Measurements from ENCODE around the gene MAEA.
A peak's percentile ranks its signal among the peaks of the same experiment; 100 is the strongest.
"Not testable (repeated sequence)": the region's sequence is repeated elsewhere in the genome, so short reads cannot be mapped to it uniquely, and the experiment has no call there.

The MAEA gene

DNA sequence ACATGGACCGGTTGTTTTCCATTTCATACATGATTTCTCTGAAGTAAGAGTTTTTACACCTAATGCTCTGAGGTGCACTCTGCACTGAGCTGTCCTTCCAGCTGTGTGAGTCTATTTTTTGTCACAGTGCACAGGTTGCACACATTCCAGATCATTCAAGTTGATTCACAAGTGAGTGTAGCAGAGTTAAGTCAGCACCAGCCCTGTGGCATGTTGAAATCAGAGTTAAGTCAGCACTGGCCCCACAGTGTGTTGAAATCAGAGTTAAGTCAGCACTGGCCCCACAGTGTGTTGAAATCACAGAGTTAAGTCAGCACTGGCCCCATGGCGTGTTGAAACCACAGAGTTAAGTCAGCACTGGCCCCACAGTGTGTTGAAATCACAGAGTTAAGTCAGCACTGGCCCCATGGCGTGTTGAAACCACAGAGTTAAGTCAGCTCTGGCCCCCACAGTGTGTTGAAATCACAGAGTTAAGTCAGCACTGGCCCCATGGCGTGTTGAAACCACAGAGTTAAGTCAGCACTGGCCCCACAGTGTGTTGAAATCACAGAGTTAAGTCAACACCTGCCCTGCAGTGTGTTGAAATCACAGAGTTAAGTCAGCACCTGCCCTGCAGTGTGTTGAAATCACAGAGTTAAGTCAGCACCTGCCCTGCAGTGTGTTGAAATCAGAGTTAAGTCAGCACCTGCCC is 45.6 kb downstream of the MAEA start:
- not testable (repeated sequence) for H2AFZ ChIP-seq (ENCODE audit: low read depth, low read length); H3K23ac ChIP-seq (ENCODE audit: low read length in 2 of 2); H2BK5ac ChIP-seq (ENCODE audit: low read depth, low read length, poor library complexity, severe bottlenecking); H2BK12ac ChIP-seq (ENCODE audit: low read length in 2 of 2); H3K18ac ChIP-seq (ENCODE audit: low read depth in 1 of 2, low read length in 2 of 2); H3K9ac ChIP-seq (ENCODE audit: low read length); H2AK5ac ChIP-seq (ENCODE audit: low read length, severe bottlenecking); H3K4ac ChIP-seq (ENCODE audit: low read depth in 1 of 2, low read length in 2 of 2); H3K9me3 ChIP-seq (ENCODE audit: control insufficient read depth, low read length); H3K14ac ChIP-seq (ENCODE audit: low read length in 2 of 2); H4K91ac ChIP-seq (ENCODE audit: low read length); H2BK15ac ChIP-seq (ENCODE audit: low read depth, poor library complexity, severe bottlenecking); H3K27me3 ChIP-seq (ENCODE audit: control insufficient read depth in 1 of 2, insufficient read depth in 1 of 2, low read length in 2 of 2); H4K8ac ChIP-seq (ENCODE audit: low read length); H2BK120ac ChIP-seq (ENCODE audit: low read depth, low read length); H3K4me2 ChIP-seq (ENCODE audit: low read length, poor library complexity, severe bottlenecking); H3K27ac ChIP-seq (ENCODE audit: low read length, poor library complexity, severe bottlenecking); H3K4me3 ChIP-seq (ENCODE audit: insufficient read depth in 1 of 2, low read depth in 1 of 2, low read length in 2 of 2)
- peaks cover 49% of the 10 kb centered on the region for H3K79me1 ChIP-seq (replicated peaks; ENCODE audit: low read length, poor library complexity, severe bottlenecking)
- peaks cover 82 to 86% of the 10 kb centered on the region in 2 experiments for H3K36me3 ChIP-seq (ENCODE audit: control insufficient read depth in 1 of 2, insufficient read depth in 2 of 2, low read depth in 1 of 2, low read length in 2 of 2)
- WGBS, result over 99% methylated on average over 4 of the region's 4 CpGs
- peak; percentile 15 for DNase-seq
- peaks cover 34% of the 10 kb centered on the region for H3K4me1 ChIP-seq (ENCODE audit: control insufficient read depth, insufficient read depth, low read depth, low read length)

DNA sequence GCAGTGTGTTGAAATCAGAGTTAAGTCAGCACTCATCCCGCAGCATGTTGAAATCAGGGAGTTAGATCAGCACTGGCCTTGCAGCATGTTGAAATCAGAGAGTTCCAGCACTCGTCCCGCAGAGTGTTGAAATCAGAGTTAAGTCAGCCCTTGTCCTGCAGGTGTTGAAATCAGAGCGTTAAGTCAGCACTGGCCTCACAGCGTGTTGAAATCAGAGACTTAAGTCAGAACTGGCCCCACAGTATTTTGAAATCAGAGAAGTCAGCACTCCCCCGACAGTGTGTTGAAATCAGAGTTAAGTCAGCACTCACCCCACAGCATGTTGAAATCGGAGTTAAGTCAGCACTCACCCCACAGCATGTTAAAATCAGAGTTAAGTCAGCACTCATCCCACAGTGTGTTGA is 46.4 kb downstream of the MAEA start:
- no peak overlapping the region for H3K4ac ChIP-seq (ENCODE audit: low read depth in 1 of 2, low read length in 2 of 2)

DNA sequence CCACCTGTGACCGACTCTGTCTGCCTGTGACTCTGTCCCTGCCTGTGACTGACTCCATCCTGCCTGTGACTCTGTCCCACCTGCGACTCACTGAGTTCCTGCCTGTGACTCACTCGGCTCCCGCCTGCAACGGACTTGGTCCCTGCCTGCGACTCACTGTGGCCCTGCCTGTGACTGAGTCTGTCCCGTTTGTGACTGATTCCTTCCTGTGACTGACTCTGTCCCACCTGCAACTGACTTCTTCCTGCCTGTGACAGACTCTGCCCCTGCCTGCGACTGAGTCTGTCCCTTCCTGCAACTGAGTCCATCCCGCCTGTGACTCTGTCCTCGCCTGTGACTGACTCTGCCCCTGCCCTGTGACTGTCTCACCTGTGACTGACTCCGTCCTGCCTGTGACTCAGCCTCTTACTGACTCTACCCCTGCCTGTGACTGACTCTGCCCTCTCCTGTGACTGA is 47.7 kb downstream of the MAEA start:
- Histone ChIP-seq H2BK15ac (ENCODE audit: low read depth, poor library complexity, severe bottlenecking) (no peak overlapping the region), H4K8ac (ENCODE audit: low read length) (no peak overlapping the region), H3K36me3 (ENCODE audit: control insufficient read depth in 1 of 2, insufficient read depth in 2 of 2, low read depth in 1 of 2, low read length in 2 of 2) (peaks cover 82% of the 10 kb centered on the region in 2 experiments), H2AK5ac (ENCODE audit: low read length, severe bottlenecking) (no peak overlapping the region), H3K79me1 (replicated peaks; ENCODE audit: low read length, poor library complexity, severe bottlenecking) (peaks cover 54% of the 10 kb centered on the region), H4K91ac (ENCODE audit: low read length) (no peak overlapping the region), H2BK12ac (ENCODE audit: low read length in 2 of 2) (no peak overlapping the region), H2BK5ac (ENCODE audit: low read depth, low read length, poor library complexity, severe bottlenecking) (no peak overlapping the region), H2BK120ac (ENCODE audit: low read depth, low read length) (no peak overlapping the region), H3K4me2 (ENCODE audit: low read length, poor library complexity, severe bottlenecking) (no peak overlapping the region), H3K27ac (ENCODE audit: low read length, poor library complexity, severe bottlenecking) (no peak overlapping the region), H3K4me3 (ENCODE audit: insufficient read depth in 1 of 2, low read depth in 1 of 2, low read length in 2 of 2) (no peak overlapping the region), H3K14ac (ENCODE audit: low read length in 2 of 2) (no peak overlapping the region), H3K9me3 (ENCODE audit: control insufficient read depth, low read length) (peaks cover 9% of the 10 kb centered on the region), H2AFZ (ENCODE audit: low read depth, low read length) (no peak overlapping the region), H3K4ac (ENCODE audit: low read depth in 1 of 2, low read length in 2 of 2) (no peak overlapping the region), H3K4me1 (ENCODE audit: control insufficient read depth, insufficient read depth, low read depth, low read length) (peaks cover 15% of the 10 kb centered on the region), H3K18ac (ENCODE audit: low read depth in 1 of 2, low read length in 2 of 2) (no peak overlapping the region), H3K9ac (ENCODE audit: low read length) (no peak overlapping the region), H3K27me3 (ENCODE audit: control insufficient read depth in 1 of 2, insufficient read depth in 1 of 2, low read length in 2 of 2) (no peaks in the 10 kb centered on the region), H3K23ac (ENCODE audit: low read length in 2 of 2) (no peak overlapping the region)
- no peak for DNase-seq
- 55% methylated on average over 11 of the region's 11 CpGs for WGBS

More for the DNA sequence above, 46.4 kb downstream of the MAEA start:
- Histone ChIP-seq H3K9ac (ENCODE audit: low read length) (no peak overlapping the region), H2BK5ac (ENCODE audit: low read depth, low read length, poor library complexity, severe bottlenecking) (no peak overlapping the region), H3K23ac (ENCODE audit: low read length in 2 of 2) (no peak overlapping the region), H4K8ac (ENCODE audit: low read length) (no peak overlapping the region), H4K91ac (ENCODE audit: low read length) (no peak overlapping the region), H3K18ac (ENCODE audit: low read depth in 1 of 2, low read length in 2 of 2) (no peak overlapping the region), H3K4me1 (ENCODE audit: control insufficient read depth, insufficient read depth, low read depth, low read length) (peaks cover 27% of the 10 kb centered on the region), H2BK15ac (ENCODE audit: low read depth, poor library complexity, severe bottlenecking) (no peak overlapping the region), H3K4me2 (ENCODE audit: low read length, poor library complexity, severe bottlenecking) (no peak overlapping the region), H3K79me1 (replicated peaks; ENCODE audit: low read length, poor library complexity, severe bottlenecking) (peaks cover 53% of the 10 kb centered on the region), H2AK5ac (ENCODE audit: low read length, severe bottlenecking) (no peak overlapping the region), H3K14ac (ENCODE audit: low read length in 2 of 2) (no peak overlapping the region), H3K27me3 (ENCODE audit: control insufficient read depth in 1 of 2, insufficient read depth in 1 of 2, low read length in 2 of 2) (no peaks in the 10 kb centered on the region), H3K27ac (ENCODE audit: low read length, poor library complexity, severe bottlenecking) (no peak overlapping the region), H2BK12ac (ENCODE audit: low read length in 2 of 2) (no peak overlapping the region), H2BK120ac (ENCODE audit: low read depth, low read length) (no peak overlapping the region), H2AFZ (ENCODE audit: low read depth, low read length) (no peak overlapping the region), H3K4me3 (ENCODE audit: insufficient read depth in 1 of 2, low read depth in 1 of 2, low read length in 2 of 2) (no peak overlapping the region), H3K9me3 (ENCODE audit: control insufficient read depth, low read length) (peaks cover 9% of the 10 kb centered on the region), H3K36me3 (ENCODE audit: control insufficient read depth in 1 of 2, insufficient read depth in 2 of 2, low read depth in 1 of 2, low read length in 2 of 2) (peaks cover 84 to 87% of the 10 kb centered on the region in 2 experiments)
- 94% methylated on average over 7 of the region's 7 CpGs for WGBS
- peak; percentile 77 for DNase-seq

DNA sequence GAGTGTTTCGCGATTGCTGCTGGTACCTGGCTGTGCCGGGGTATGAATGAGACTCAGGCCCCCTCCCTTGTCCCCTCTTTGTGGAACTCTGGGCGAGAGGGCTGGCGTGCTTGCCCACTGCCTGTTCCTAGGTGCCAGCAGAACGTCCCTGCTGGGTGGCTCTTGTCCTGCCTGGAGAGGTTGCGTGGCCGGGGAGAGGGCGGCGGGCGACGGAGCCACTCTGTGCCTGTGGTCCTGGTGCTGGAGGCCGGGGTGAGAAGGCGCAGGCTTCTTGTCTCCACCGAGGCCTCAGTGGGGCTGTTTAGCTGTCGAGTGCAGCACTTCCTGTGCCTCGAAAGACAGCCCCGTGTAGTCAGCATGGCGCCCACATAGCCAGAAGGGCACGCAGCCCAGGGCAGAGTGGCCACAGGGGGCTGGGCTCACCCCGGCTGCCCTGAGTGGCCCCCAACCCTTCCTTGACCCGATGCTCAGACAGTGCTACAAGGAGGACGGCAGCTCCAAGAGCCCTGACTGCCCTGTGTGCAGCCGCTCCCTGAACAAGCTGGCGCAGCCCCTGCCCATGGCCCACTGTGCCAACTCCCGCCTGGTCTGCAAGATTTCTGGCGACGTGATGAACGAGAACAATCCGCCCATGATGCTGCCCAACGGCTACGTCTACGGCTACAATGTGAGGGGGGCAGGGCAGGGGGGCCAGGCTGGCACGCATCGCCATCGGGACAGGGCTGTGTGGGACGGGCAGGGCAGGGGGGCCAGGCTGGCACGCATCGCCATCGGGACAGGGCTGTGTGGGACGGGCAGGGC is 48.5 kb downstream of the MAEA start:
- Histone ChIP-seq H3K14ac (ENCODE audit: low read length in 2 of 2) (peak overlapping the region in 1 of 2 experiments; percentile 19), H2BK12ac (ENCODE audit: low read length in 2 of 2) (no peak overlapping the region), H2BK120ac (ENCODE audit: low read depth, low read length) (no peak overlapping the region), H4K8ac (ENCODE audit: low read length) (no peak overlapping the region), H3K79me1 (replicated peaks; ENCODE audit: low read length, poor library complexity, severe bottlenecking) (peaks cover 56% of the 10 kb centered on the region), H3K4me2 (ENCODE audit: low read length, poor library complexity, severe bottlenecking) (no peak overlapping the region), H3K18ac (ENCODE audit: low read depth in 1 of 2, low read length in 2 of 2) (no peak overlapping the region), H3K27me3 (ENCODE audit: control insufficient read depth in 1 of 2, insufficient read depth in 1 of 2, low read length in 2 of 2) (no peaks in the 10 kb centered on the region), H3K9me3 (ENCODE audit: control insufficient read depth, low read length) (peaks cover 9% of the 10 kb centered on the region), H3K27ac (ENCODE audit: low read length, poor library complexity, severe bottlenecking) (no peak overlapping the region), H3K23ac (ENCODE audit: low read length in 2 of 2) (no peak overlapping the region), H4K91ac (ENCODE audit: low read length) (no peak overlapping the region), H3K36me3 (ENCODE audit: control insufficient read depth in 1 of 2, insufficient read depth in 2 of 2, low read depth in 1 of 2, low read length in 2 of 2) (peaks cover 74% of the 10 kb centered on the region in 2 experiments), H2AK5ac (ENCODE audit: low read length, severe bottlenecking) (no peak overlapping the region), H2BK5ac (ENCODE audit: low read depth, low read length, poor library complexity, severe bottlenecking) (no peak overlapping the region), H2BK15ac (ENCODE audit: low read depth, poor library complexity, severe bottlenecking) (no peak overlapping the region), H3K4ac (ENCODE audit: low read depth in 1 of 2, low read length in 2 of 2) (no peak overlapping the region), H3K4me3 (ENCODE audit: insufficient read depth in 1 of 2, low read depth in 1 of 2, low read length in 2 of 2) (no peak overlapping the region), H3K4me1 (ENCODE audit: control insufficient read depth, insufficient read depth, low read depth, low read length) (peaks cover 12% of the 10 kb centered on the region), H3K9ac (ENCODE audit: low read length) (no peak overlapping the region), H2AFZ (ENCODE audit: low read depth, low read length) (no peak overlapping the region)
- 98% methylated on average over 41 of the region's 41 CpGs for WGBS
- no peak for DNase-seq

Measured in mesenchymal stem cell (in vitro differentiated cells and primary cell).